HG02610 (cell line): Measurements from ENCODE around the gene STARD8.
A peak's percentile ranks its signal among the peaks of the same experiment; 100 is the strongest.

ENCODE experiments used
- ATAC-seq: cut with Tn5 transposase; IDR thresholded peaks from one replicate; pipeline ENCODE4 v1.9.1; 2021; ENCODE audit warnings: mild to moderate bottlenecking, moderate library complexity; ENCODE audit not compliant: unreplicated experiment

The STARD8 gene

GRCh38 chrX:68710870-68711576 is 63.6 kb downstream of the STARD8 start:
- ATAC-seq = peak; percentile 68

- ATAC-seq = no peak
These were observed 64.4 kb downstream of the STARD8 start for GRCh38 chrX:68711845-68712244.

GRCh38 chrX:68714856-68715255 is 67.4 kb downstream of the STARD8 start:
- no peak for ATAC-seq

GRCh38 chrX:68717196-68717595 is 69.7 kb downstream of the STARD8 start:
- no peak for ATAC-seq

- no peak for ATAC-seq
These were observed 70.4 kb downstream of the STARD8 start for GRCh38 chrX:68717663-68718442.

- no peak for ATAC-seq
These were observed 71.0 kb downstream of the STARD8 start for GRCh38 chrX:68718443-68718820.

GRCh38 chrX:68719181-68719903 is 71.9 kb downstream of the STARD8 start:
- ATAC-seq = no peak

GRCh38 chrX:68719904-68720614 is 72.6 kb downstream of the STARD8 start:
- no peak for ATAC-seq

- ATAC-seq = no peak
These were observed 73.4 kb downstream of the STARD8 start for GRCh38 chrX:68720851-68721250.

- no peak for ATAC-seq
These were observed 74.1 kb downstream of the STARD8 start for GRCh38 chrX:68721546-68721945.

- no peak for ATAC-seq
These were observed 74.8 kb downstream of the STARD8 start for GRCh38 chrX:68721991-68722860.

- no peak for ATAC-seq
These were observed 76.2 kb downstream of the STARD8 start for GRCh38 chrX:68723491-68724155.

GRCh38 chrX:68724531-68725020 is 77.1 kb downstream of the STARD8 start:
- no peak for ATAC-seq

GRCh38 chrX:68725756-68726365 is 78.4 kb downstream of the STARD8 start:
- no peak for ATAC-seq

GRCh38 chrX:68726366-68726765 is 78.9 kb downstream of the STARD8 start:
- no peak for ATAC-seq

- no peak for ATAC-seq
These were observed 80.2 kb downstream of the STARD8 start for GRCh38 chrX:68727696-68728095.

GRCh38 chrX:68728186-68728585 is 80.7 kb downstream of the STARD8 start:
- no peak for ATAC-seq

- no peak for ATAC-seq
These were observed 83.8 kb downstream of the STARD8 start for GRCh38 chrX:68731254-68731653.

GRCh38 chrX:68732906-68733493 is 85.5 kb downstream of the STARD8 start:
- ATAC-seq = peak; percentile 68
